Activated T-cell treated with anti-CD3 and anti-CD28 coated beads for 4 hours (primary cell): ENCODE results near the gene KRTAP4-3.
"Not testable (repeated sequence)": the region's sequence is repeated elsewhere in the genome, so short reads cannot be mapped to it uniquely, and the experiment has no call there.

Source experiments
- DNase-seq: peaks from one replicate; pipeline ENCODE4 v3.0.0-alpha.2; 2020

KRTAP4-3 gene

DNA sequence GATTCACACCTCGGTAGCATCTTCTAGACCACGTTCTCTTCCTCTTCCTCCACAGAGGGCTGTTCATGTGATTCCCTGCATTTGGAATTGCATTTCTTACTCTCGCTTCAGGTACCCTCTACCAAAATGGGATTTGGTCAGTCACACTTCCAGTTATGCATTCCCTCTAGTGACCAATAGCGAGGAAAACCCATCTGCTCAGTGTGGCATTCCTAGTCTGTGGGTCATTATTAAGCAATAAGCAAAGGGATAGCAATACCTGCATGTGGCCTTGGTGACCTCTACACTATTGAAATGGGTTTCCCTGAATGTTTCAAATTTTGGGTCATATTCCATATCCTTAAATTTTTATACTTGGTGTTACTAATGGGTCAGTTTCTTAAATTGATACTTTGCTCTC is 18.0 kb downstream of the KRTAP4-3 start:
- no peak for DNase-seq

GRCh38 chr17:41149652-41149985 is 18.4 kb downstream of the KRTAP4-3 start, which contains the start of gene KRTAP4-5:
KRTAP4-5 (minus strand) TSS chr17:41149825; CDS start chr17:41149767, 58 bp downstream.
- no peak for DNase-seq

DNA sequence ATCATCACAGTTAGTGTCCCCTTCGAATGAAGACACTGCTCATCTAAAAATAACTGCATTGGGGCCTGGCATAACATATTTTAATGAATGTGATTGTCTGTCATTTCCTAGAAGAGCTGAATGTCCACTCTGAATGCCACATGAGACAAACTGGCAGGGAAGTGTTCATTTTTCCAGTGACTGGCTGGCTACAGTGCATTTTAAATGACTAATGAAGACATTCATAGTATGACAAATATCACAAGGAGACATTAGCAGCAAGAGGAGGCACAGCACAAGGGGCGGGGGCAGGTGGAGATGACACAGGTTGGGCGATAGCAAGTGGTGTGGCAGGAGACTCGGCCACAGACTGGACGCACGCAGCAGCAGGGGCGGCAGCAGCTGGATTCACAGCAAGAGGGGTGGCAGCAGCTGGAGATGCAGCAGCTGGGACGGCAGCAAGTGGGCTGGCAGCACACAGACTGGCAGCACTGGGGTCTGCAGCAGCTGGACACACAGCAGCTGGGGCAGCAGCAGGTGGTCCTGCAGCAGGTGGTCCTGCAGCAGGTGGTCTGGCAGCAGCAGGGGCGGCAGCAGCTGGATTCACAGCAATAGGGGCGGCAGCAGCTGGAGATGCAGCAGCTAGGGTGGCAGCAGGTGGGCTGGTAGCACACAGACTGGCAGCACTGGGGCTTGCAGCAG is 18.9 kb downstream of the KRTAP4-3 start:
- not testable (repeated sequence) for DNase-seq

GRCh38 chr17:41147531-41148204 is 20.4 kb downstream of the KRTAP4-3 start:
- DNase-seq, result no peak

DNA sequence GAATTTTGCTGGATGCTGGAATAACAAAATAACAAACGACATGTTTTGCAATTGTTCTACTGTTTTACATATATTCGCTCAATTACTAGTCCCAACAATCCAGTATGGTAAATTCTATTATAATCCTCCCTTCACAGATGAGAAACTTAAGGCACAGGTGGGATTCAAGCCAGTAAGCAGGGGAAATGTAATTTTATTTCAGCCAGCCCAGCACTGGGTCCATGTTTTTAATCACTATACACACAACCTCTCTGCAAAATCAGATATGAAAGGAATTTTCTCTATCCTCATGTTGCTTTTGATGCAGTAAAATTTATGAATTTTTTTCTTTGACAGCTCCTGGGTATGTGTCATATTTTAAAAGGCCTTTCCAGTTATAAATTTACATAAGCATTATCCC is 22.8 kb downstream of the KRTAP4-3 start:
- no peak for DNase-seq

GRCh38 chr17:41144846-41145245 is 23.2 kb downstream of the KRTAP4-3 start:
- DNase-seq, result no peak

DNA sequence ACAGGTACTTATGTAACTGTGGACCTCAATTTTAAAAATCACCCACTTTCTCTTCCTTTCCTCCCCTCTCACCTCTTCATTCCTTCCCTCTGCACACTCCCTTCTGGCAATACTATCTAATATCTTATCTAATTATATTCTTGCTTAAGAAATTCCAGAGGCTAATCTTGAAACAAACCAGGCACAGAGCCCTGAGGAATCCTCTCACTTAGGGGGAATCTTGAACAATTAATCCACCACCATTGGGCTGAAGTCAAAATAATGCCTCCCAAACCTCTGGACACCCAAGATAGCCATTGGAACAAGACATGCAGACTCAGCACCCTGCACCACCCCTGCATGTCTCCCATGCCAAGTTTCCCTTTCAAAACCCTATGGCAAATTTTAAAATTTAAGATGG is 26.7 kb downstream of the KRTAP4-3 start:
- no peak for DNase-seq

DNA sequence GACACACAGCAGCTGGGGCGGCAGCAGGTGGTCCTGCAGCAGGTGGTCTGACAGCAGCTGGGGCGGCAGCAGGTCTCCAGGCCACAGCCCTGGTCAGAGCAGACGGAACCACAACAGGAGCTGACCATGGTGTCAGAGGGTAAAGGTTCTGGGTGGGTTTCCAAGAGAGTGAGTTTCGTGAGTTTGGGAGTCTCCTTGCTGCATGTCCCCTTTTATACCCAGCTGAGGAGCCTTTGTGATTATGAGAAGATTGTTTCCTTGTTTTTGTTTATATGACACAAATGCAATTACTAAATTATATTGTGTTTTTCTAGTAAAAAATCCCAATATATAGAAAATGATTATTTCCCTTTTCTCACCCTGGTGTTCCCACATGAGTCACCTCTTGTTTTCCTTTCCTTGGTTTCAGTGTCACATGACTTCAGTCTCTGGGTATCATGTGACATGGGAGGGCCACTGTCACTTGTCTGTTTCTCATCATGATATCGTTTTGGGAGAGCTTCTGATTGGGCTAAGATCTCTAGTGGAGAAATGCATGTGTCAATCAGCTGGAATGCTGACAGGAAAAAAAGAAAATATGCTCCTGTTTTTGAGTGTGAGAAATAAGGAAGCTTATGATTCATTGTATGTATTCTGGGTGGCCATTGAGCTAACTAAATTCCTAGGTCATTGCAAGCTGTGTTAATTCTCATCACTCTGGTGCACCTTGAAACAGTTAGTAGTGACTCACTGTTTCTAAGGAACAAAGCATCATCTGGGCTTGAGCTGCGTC is 27.5 kb downstream of the KRTAP4-3 start, which contains the start of gene KRTAP4-6:
Gene KRTAP4-6, minus strand, starts transcription at position 185 of the 772 bp plus-strand sequence. Its CDS starts 57 bp downstream, at position 128.
- no peak for DNase-seq

DNA sequence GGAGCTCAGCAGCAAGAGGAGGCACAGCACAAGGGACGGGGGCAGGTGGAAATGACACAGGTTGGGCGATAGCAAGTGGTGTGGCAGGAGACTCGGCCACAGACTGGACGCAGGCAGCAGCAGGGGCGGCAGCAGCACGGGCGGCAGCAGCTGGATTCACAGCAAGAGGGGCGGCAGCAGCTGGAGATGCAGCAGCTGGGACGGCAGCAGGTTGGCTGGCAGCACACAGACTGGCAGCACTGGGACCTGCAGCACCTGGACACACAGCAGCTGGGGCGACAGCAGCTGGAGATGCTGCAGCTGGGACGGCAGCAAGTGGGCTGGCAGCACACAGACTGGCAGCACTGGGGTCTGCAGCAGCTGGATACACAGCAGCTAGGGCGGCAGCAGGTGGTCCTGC is 28.2 kb downstream of the KRTAP4-3 start:
- not testable (repeated sequence) for DNase-seq

- no peak for DNase-seq
Measured at GRCh38 chr17:41133880-41134735, 33.9 kb downstream of the KRTAP4-3 start.

DNA sequence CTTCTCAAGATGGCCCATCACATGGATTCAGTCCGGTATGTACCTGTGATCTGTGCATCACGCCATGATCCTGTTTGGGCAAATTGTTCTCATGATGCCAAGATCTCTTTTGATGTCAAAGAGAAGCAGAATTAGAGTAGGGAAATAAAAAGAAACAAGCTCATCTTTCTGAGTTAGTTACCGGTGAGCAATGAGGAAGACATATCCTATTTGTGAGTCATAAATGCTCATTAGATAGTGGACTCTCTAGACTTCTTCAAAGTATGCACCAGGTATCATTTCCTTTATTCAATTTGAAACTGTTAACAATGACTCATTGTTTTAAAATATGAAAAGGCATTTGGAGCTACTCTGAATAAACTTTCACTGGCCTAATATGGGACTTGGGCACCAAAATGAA is 36.0 kb downstream of the KRTAP4-3 start:
- DNase-seq, result no peak

DNA sequence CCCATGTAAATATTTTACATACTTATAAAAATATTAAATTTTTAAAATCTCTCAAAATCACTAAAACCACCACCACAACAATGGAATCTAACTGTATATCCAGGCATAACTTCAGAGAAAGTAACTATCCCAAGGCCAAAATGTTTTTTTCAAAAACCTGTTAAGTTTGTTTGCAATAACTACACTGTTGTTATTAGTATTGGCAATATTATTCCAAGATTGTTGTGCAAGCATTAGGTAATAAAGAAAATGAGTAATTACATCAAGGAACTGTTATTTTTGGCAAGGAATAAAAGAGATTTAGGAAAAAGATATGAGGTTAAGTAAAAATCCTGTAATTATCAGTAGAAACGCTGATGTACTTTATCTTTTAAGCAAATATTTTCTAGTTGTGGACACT is 40.6 kb downstream of the KRTAP4-3 start:
- no peak for DNase-seq

- DNase-seq, result no peak
Measured at GRCh38 chr17:41126412-41126811, 41.6 kb downstream of the KRTAP4-3 start.

- no peak for DNase-seq
Measured at GRCh38 chr17:41125064-41125463, 43.0 kb downstream of the KRTAP4-3 start.

DNA sequence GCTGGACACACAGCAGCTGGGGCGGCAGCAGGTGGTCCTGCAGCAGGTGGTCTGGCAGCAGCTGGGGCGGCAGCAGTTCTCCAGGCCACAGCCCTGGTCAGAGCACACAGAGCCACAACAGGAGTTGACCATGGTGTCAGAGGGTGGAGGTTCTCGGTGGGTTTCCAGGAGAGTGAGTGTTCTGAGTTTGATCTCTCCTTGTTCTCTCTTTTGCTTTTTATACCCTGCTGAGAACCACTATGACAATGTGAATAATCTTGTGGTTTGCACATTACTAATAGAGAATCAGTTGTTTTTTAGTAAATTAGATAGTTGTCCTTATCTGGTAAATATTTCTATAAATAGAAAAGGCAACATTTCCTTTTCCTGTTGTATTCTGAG is 44.0 kb downstream of the KRTAP4-3 start, which contains the start of gene KRTAP4-12:
Gene KRTAP4-12, minus strand, starts transcription at position 192 of the 381 bp plus-strand sequence. Its CDS starts 60 bp downstream, at position 132.
- DNase-seq, result not testable (repeated sequence)

- not testable (repeated sequence) for DNase-seq
Measured at GRCh38 chr17:41123292-41123990, 44.6 kb downstream of the KRTAP4-3 start.

DNA sequence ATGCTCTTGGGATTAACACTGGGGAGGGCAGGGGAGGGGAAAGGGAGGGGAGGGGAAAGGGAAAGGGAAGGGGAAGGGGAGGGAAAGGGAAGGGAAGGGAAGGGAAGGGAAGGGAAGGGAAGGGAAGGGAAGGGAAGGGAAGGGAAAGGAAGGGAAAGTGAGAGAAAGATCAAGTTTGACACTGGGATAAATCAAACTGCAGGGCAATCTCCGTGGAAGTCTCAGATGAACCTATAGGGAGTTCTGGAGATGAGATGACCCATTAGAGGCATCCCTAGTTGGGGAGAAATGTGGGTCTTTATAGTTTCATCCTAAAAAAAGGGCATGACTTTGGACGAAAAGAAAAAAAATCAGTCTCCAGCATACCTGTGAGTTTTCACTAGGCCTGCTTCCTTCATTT is 46.3 kb downstream of the KRTAP4-3 start:
- no peak for DNase-seq

DNA sequence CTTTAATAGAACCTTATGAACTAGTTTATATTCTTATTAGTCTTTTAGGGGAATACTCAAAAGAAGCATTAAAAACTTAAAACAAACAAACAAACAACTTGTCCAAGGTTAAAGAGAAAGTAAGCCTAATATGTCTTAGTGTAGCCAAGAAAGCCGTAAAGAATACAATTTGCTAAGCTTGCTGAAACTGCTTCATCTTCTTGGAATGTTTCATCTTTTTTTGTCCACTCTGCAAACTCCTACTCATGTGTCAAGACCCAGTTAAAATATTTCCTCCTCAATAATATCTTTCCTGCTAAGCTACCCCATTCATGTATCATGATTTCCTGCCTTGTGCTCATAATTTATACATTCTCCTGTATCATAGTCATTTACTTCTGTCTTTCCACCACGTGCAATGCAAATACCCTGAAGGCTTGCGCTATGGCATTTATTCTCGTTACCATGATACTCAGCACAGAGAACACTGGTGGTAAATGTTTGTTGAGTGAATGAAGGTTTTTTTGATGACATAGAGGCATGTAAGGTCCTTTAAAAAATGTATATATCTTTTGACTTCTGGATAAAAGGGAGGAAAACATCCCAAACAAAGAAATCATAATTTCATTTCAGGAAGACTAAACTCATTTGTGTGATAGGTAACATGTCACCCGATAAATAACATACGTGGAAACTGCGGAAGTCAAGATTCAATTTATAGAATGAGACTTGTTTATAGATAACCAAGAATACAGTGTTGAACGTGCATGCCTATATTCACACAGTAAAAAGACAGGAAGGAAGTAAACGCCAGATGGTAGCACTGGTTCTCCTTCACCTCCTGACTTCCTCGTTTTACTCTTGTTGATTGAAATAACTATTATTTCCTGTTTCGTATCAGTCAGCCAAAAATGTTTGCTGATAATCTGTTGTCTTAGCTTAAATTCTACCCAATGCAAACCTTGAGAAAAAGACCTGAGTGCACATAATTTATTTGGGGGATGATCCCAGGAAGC is 48.0 kb downstream of the KRTAP4-3 start:
- DNase-seq, result not testable (repeated sequence)

- DNase-seq, result no peak
Measured at GRCh38 chr17:41118721-41119120, 49.3 kb downstream of the KRTAP4-3 start.

DNA sequence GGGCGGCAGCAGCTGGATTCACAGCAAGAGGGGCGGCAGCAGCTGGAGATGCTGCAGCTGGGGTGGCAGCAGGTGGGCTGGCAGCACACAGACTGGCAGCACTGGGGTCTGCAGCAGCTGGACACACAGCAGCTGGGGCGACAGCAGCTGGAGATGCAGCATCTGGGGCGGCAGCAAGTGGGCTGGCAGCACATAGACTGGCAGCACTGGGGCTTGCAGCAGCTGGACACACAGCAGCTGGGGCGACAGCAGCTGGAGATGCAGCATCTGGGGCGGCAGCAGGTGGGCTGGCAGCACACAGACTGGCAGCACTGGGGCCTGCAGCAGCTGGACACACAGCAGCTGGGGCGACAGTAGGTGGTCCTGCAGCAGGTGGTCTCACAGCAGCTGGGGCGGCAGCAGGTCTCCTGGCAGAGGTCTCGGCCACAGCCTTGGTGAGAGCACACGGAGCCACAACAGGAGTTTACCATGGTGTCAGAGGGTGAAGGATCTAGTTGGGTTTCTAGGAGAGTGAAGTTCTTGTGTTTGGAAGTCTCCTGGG is 50.1 kb downstream of the KRTAP4-3 start, which contains the start of gene KRTAP4-11:
Gene KRTAP4-11, minus strand, starts transcription at position 528 of the 541 bp plus-strand sequence. Its CDS starts 58 bp downstream, at position 470.
- DNase-seq, result not testable (repeated sequence)
